SU-DHL-6 (cell line): ENCODE measurements around the gene AGAP5.

Source experiments
- H2AFZ ChIP-seq: fragments of 200-600 bp; sonication (generic); 2 replicates; pipeline ENCODE4 v1.6.1; 2014; ENCODE audit warnings: low read depth, mild to moderate bottlenecking, moderate library complexity, mixed read lengths, antibody characterized with exemption, low read length; ENCODE audit not compliant: severe bottlenecking
- H3F3A ChIP-seq: fragments of 200-600 bp; shearing (Covaris generic); 2 replicates; pipeline ENCODE4 v1.6.0; 2016; ENCODE audit warnings: antibody characterized with exemption, mild to moderate bottlenecking; ENCODE audit not compliant: insufficient read depth
- H3K27ac ChIP-seq: fragments of 200-600 bp; sonication (generic); 2 replicates; pipeline ENCODE4 v1.5.1; 2016; ENCODE audit warnings: low read depth, mild to moderate bottlenecking, low read length, moderate library complexity, mixed read lengths
- H3K27me3 ChIP-seq: fragments of 200-600 bp; sonication (generic), shearing (Covaris generic); 2 replicates; pipeline ENCODE4 v1.6.0; 2014; ENCODE audit warnings: mild to moderate bottlenecking, low read length
- H3K36me3 ChIP-seq: fragments of 200-600 bp; sonication (generic); 2 replicates; pipeline ENCODE4 v1.6.1; 2014; ENCODE audit warnings: mild to moderate bottlenecking, low read length, mixed read lengths
- H3K4me2 ChIP-seq: fragments of 300-600, 200-600 bp; shearing (Covaris generic), sonication (generic); 2 replicates; pipeline ENCODE4 v1.6.0; 2014; ENCODE audit warnings: low read length, low read depth, mild to moderate bottlenecking; ENCODE audit not compliant: poor library complexity, severe bottlenecking
- H3K4me3 ChIP-seq: fragments of 200-600 bp; sonication (generic); 2 replicates; pipeline ENCODE4 v1.5.1; 2014; ENCODE audit warnings: antibody characterized with exemption, low read length, mild to moderate bottlenecking, mixed read lengths; ENCODE audit not compliant: insufficient read depth, poor library complexity, severe bottlenecking
- H3K79me2 ChIP-seq: fragments of 200-600 bp; sonication (generic); 2 replicates; pipeline ENCODE4 v1.6.1; 2014; ENCODE audit warnings: mild to moderate bottlenecking, low read length, moderate library complexity; ENCODE audit not compliant: insufficient read depth
- H3K9ac ChIP-seq: fragments of 200-600 bp; sonication (generic); 2 replicates; pipeline ENCODE4 v1.7.0; 2014; ENCODE audit warnings: mild to moderate bottlenecking, low read length
- H3K9me2 ChIP-seq: fragments of 200-600 bp; sonication (generic); replicated peaks from 2 replicates; pipeline ENCODE4 v1.6.1; 2014; ENCODE audit warnings: low read length; ENCODE audit not compliant: insufficient read depth
- H3K9me3 ChIP-seq: fragments of 200-600 bp; sonication (generic); 2 replicates; pipeline ENCODE4 v1.6.1; 2014; ENCODE audit warnings: low read length, mixed read lengths; ENCODE audit not compliant: insufficient read depth
- H4K20me1 ChIP-seq: fragments of 200-600 bp; sonication (generic); 2 replicates; pipeline ENCODE4 v1.6.1; 2014; ENCODE audit warnings: low read depth, mild to moderate bottlenecking, antibody characterized with exemption, low read length, moderate library complexity, mixed read lengths
- CTCF ChIP-seq: fragments of 200-600 bp; sonication (generic); IDR thresholded peaks from one replicate; pipeline ENCODE4 v1.5.1; 2017; ENCODE audit warnings: antibody characterized with exemption, mild to moderate bottlenecking, low read length, moderate library complexity; ENCODE audit not compliant: insufficient read depth, poor library complexity, severe bottlenecking
- EZH2phosphoT487 ChIP-seq: fragments of 200-600 bp; sonication (generic), shearing (Covaris generic); conservative IDR thresholded peaks from 2 replicates; pipeline ENCODE4 v1.6.1; 2018; ENCODE audit warnings: mild to moderate bottlenecking, antibody characterized with exemption, low read length, moderate library complexity, mixed read lengths

AGAP5 gene

GRCh38 chr10:73625884-73626752 is 71.8 kb downstream of the AGAP5 start:
- Histone ChIP-seq H3F3A (peaks cover 4% of the 10 kb centered on the region; the same call in 1 of the 2 replicates), H3K9me3 (no peaks in the 10 kb centered on the region), H3K36me3 (no peaks in the 10 kb centered on the region), H4K20me1 (no peaks in the 10 kb centered on the region), H3K4me3 (peak overlapping the region; percentile 76), H3K4me2 (peak overlapping the region; percentile 95), H3K27ac (peak overlapping the region; percentile 23; the same call in 1 of the 2 replicates), H2AFZ (peak overlapping the region; percentile 91), H3K9ac (peak overlapping the region; percentile 80), H3K79me2 (no peaks in the 10 kb centered on the region), H3K9me2 (no peaks in the 10 kb centered on the region), H3K27me3 (no peaks in the 10 kb centered on the region)
- no peak for TF ChIP-seq EZH2phosphoT487
- no peak for TF ChIP-seq CTCF

- H3K27ac ChIP-seq: no peak overlapping the region
- no peaks in the 10 kb centered on the region for H4K20me1 ChIP-seq
- H3K9ac ChIP-seq: peak overlapping the region; percentile 80
- peak overlapping the region; percentile 76 for H3K4me3 ChIP-seq
- peak overlapping the region; percentile 91 for H2AFZ ChIP-seq
- H3K79me2 ChIP-seq: no peaks in the 10 kb centered on the region
- no peaks in the 10 kb centered on the region for H3K9me3 ChIP-seq
- H3K9me2 ChIP-seq: no peaks in the 10 kb centered on the region
- H3K27me3 ChIP-seq: no peaks in the 10 kb centered on the region
- H3K4me2 ChIP-seq: peak overlapping the region; percentile 95
- peaks cover 4% of the 10 kb centered on the region; the same call in 1 of the 2 replicates for H3F3A ChIP-seq
- TF ChIP-seq CTCF: no peak
- no peak for TF ChIP-seq EZH2phosphoT487
- no peaks in the 10 kb centered on the region for H3K36me3 ChIP-seq
Observed at GRCh38 chr10:73625004-73625883, 72.7 kb downstream of the AGAP5 start.
